Stomach (tissue), 9 donors: ENCODE results near the gene TPPP. TPM values are rescaled to one million over a fixed set of nuclear protein-coding genes. Genes with fewer than 3 reads are reported as not detected.

Experiments
- DNase-seq, 2 donors: peaks; one replicate each; pipeline versions ENCODE4 v3.0.0 to v3.0.0-alpha.2; 2013 to 2019
- H3K27ac ChIP-seq, 5 donors: fragments of 200-600 bp in 4 of 5; sonication (generic) in 4 of 5; one replicate each; pipeline ENCODE4 v1.5.1; 2013 to 2019; ENCODE audit warnings: mild to moderate bottlenecking in 1 of 5, moderate library complexity in 1 of 5
- H3K27me3 ChIP-seq, 3 donors: fragments of 200-600 bp; sonication (generic); one replicate each; pipeline ENCODE4 v1.5.1; 2017 to 2019; ENCODE audit warnings: mixed run types in 1 of 3
- H3K36me3 ChIP-seq, 4 donors: fragments of 200-600 bp; sonication (generic); 1 replicate in 3 of 4; 2 replicates in 1 of 4; pipeline ENCODE4 v1.5.1; 2016 to 2019
- H3K4me1 ChIP-seq, 4 donors: fragments of 200-600 bp; sonication (generic); one replicate each; pipeline ENCODE4 v1.5.1; 2016 to 2019
- H3K4me3 ChIP-seq, 4 donors: fragments of 200-600 bp; sonication (generic) in 3 of 4; one replicate each; pipeline ENCODE4 v1.5.1; 2016 to 2019; ENCODE audit warnings: mild to moderate bottlenecking in 1 of 4
- H3K9me3 ChIP-seq, 4 donors: fragments of 200-600 bp; sonication (generic); one replicate each; pipeline ENCODE4 v1.5.1; 2016 to 2019
- CTCF ChIP-seq, 7 experiments: fragments of 450-650 bp in 4 of 7; fragments of 200-600 bp in 3 of 7; sonication (generic) in 3 of 7; IDR thresholded peaks; one replicate each; pipeline ENCODE4 v1.5.1; 2016 to 2019; ENCODE audit warnings: antibody characterized with exemption in 7 of 7, control low read depth in 2 of 7, mild to moderate bottlenecking in 1 of 7
- EP300 ChIP-seq: sonication (generic); formaldehyde crosslinking; IDR thresholded peaks from one replicate; pipeline ENCODE4 v1.6.1; 2017; ENCODE audit warnings: antibody characterized with exemption
- POLR2A ChIP-seq, 4 donors: fragments of 450-650 bp; IDR thresholded peaks; one replicate each; pipeline ENCODE4 v1.6.1; 2016; ENCODE audit warnings: antibody characterized with exemption in 4 of 4, control low read depth in 2 of 4, mild to moderate bottlenecking in 1 of 4, moderate library complexity in 1 of 4
- POLR2AphosphoS5 ChIP-seq, 3 donors: sonication (generic); formaldehyde crosslinking; IDR thresholded peaks; one replicate each; pipeline ENCODE4 v1.6.1; 2016; ENCODE audit warnings: antibody characterized with exemption in 3 of 3
- WGBS, 5 donors: extraction: QIAGEN DNeasy Blood & Tissue Kit in 3 of 5; methylation state at CpG; one replicate each; pipeline versions ENCODE4 v1.1.5 to v1.1.7; 2013 to 2018; 5-methylcytosine and 5-hydroxymethylcytosine counted together
- intact Hi-C: fragments of 100-400 bp; cut with DNase I; formaldehyde crosslinking; loops from one replicate; pipeline ENCODE4 v1.15.1; 2023; ENCODE audit warnings: low total_unique reads
- polyA plus RNA-seq, 3 donors: library from polyadenylated mRNA; stranded (reverse); fragments of 200-250 nt; gene quantifications; one replicate each; pipeline ENCODE4 v1.2.3, GENCODE V29; 2013
- total RNA-seq, 5 donors: library from RNA; depleted of rRNA; stranded (reverse); fragments of >200 nt; gene quantifications; one replicate each; pipeline versions ENCODE4 v1.1.0 to v1.2.3, GENCODE V29; 2014 to 2016
- donor health status: healthy with polysubstance abuse.
- donor health status: Bipolar disorder and iron deficiency.
- donor health status: healthy.

The TPPP gene
- total and polyA plus RNA-seq, 8 donors = 1.2 to 11.0 (median 2.7) TPM

GRCh38 chr5:610744-611730 is 82.1 kb downstream of the TPPP start:
- intact Hi-C loops = no loop called here
- H3K9me3 ChIP-seq = no peaks in the 10 kb centered on the region
- 29 to 36% (median 30%) methylated on average over 10 to 11 of the region's 11 CpGs for WGBS, 5 donors
- peaks cover 0 to 28% (median 0%) of the 10 kb centered on the region in 3 donors for H3K27me3 ChIP-seq
- no peaks in the 10 kb centered on the region for H3K36me3 ChIP-seq
- peak overlapping the region in 2 of 5 donors; percentile 74 to 83 for H3K27ac ChIP-seq
- peaks cover 3 to 38% (median 27%) of the 10 kb centered on the region in 4 donors for H3K4me1 ChIP-seq
- TF ChIP-seq POLR2AphosphoS5 (IDR thresholded peaks at IDR 0.05) (no peak), CTCF (IDR thresholded peaks at IDR 0.05) (no peak), EP300 (no peak), POLR2A (IDR thresholded peaks at IDR 0.05) (no peak)
- DNase-seq = no peak
- peak overlapping the region; percentile 77 to 96 (median 92) for H3K4me3 ChIP-seq

DNA sequence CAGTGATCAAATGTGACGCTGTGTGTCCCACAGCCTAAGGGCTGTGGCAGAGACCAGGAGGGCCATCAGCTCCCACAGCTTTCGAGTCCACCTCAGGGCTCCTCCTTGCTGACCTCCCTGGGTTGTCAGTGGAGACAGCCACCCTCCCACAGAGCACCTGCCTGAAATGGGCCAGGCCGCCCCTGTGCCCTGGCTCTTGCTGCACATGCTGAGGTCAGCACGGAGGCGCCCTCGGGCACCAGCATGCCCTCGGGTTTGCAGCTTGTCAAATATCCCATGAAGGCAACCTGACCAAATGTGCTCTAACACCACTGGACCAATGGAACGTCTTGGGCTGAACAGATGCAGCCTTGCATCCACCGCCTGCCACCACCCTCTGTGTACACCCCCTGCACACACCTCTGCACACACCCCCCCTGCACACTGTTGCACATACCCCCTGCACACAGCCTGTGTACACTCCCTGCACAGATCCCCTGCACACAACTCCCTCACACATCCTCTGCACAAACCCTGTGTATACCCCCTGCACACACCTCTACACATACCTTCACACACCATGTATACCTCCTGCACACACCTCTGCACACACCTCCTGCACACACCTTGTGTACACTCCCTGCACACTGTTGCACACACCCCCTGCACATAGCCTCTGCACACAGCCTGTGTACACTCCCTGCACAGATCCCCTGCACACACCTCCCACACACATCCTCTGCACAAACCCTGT is 83.0 kb downstream of the TPPP start:
- H3K9me3 ChIP-seq = no peaks in the 10 kb centered on the region
- 88 to 98% (median 91%) methylated on average over 6 to 9 of the region's 9 CpGs for WGBS, 5 donors
- peaks cover 3 to 38% (median 27%) of the 10 kb centered on the region in 4 donors for H3K4me1 ChIP-seq
- H3K27ac ChIP-seq = no peak overlapping the region
- H3K36me3 ChIP-seq = no peaks in the 10 kb centered on the region
- no peak for TF ChIP-seq POLR2A (IDR thresholded peaks at IDR 0.05)
- H3K4me3 ChIP-seq = no peak overlapping the region
- intact Hi-C loops = no loop called here
- peaks cover 0 to 34% (median 0%) of the 10 kb centered on the region in 3 donors for H3K27me3 ChIP-seq
- DNase-seq = peak in 1 of 2 donors; percentile 20

Other genes with a start within 250 kb of the TPPP start
- 100 to 1,000 TPM in 2 of 5 donors, 10 to 100 TPM in 2, 1 to 10 TPM in 1; 7.8 to 142 (median 68.0) TPM for gene SLC9A3, start 168.9 kb downstream of the TPPP start, total RNA-seq
- gene SLC9A3, start 168.9 kb downstream of the TPPP start, polyA plus RNA-seq = 10 to 100 TPM in 1 of 3 donors, 1 to 10 TPM in 2; 2.7 to 15.7 (median 5.9) TPM
- gene CEP72, start 81.0 kb downstream of the TPPP start, total RNA-seq = 10 to 100 TPM in 1 of 5 donors, 1 to 10 TPM in 3, under 1 TPM in 1; 0.14 to 11.1 (median 2.2) TPM
- gene CEP72, start 81.0 kb downstream of the TPPP start, polyA plus RNA-seq = 1 to 10 TPM in 2 of 3 donors, under 1 TPM in 1; 0.46 to 3.6 (median 2.1) TPM
- gene ZDHHC11B, start 91.4 kb upstream of the TPPP start, total RNA-seq = 10 to 100 TPM in 3 of 5 donors, 1 to 10 TPM in 2; 1.8 to 42.4 (median 11.7) TPM
- 10 to 100 TPM in 1 of 3 donors, 1 to 10 TPM in 1, under 1 TPM in 1; 0.93 to 11.5 (median 1.2) TPM for gene ZDHHC11B, start 91.4 kb upstream of the TPPP start, polyA plus RNA-seq
- 10 to 100 TPM in 3 of 5 donors, 1 to 10 TPM in 2; 1.8 to 35.2 (median 18.9) TPM for gene ZDHHC11, start 157.6 kb upstream of the TPPP start, total RNA-seq
- 10 to 100 TPM in 1 of 3 donors, 1 to 10 TPM in 2; 1.6 to 13.9 (median 2.4) TPM for gene ZDHHC11, start 157.6 kb upstream of the TPPP start, polyA plus RNA-seq
- gene BRD9, start 199.4 kb upstream of the TPPP start, total RNA-seq = 100 to 1,000 TPM in 2 of 5 donors, 10 to 100 TPM in 3; 34.1 to 152 (median 48.7) TPM
- 10 to 100 TPM; 16.2 to 32.1 (median 25.8) TPM for gene BRD9, start 199.4 kb upstream of the TPPP start, polyA plus RNA-seq
- gene TRIP13, start 199.5 kb upstream of the TPPP start, total RNA-seq = 10 to 100 TPM in 1 of 5 donors, 1 to 10 TPM in 2, under 1 TPM in 1, not detected in 1; 0.58 to 10.4 (median 4.1) TPM
- gene TRIP13, start 199.5 kb upstream of the TPPP start, polyA plus RNA-seq = 1 to 10 TPM; 1.1 to 4.8 (median 3.5) TPM